H9 (cell line): ENCODE data around the gene GRK4. TPM values are rescaled to one million over a fixed set of nuclear protein-coding genes. Genes with fewer than 3 reads are reported as not detected.

Experiments used
- DNase-seq: peaks from one replicate; pipeline ENCODE4 v3.0.0-alpha.2; 2017
- H2AFZ ChIP-seq: one replicate; pipeline ENCODE4 v1.6.1; 2013; ENCODE audit warnings: mild to moderate bottlenecking, low read length, control low read depth, moderate library complexity
- H2AK5ac ChIP-seq: 2 replicates; pipeline ENCODE4 v1.6.1; 2013; ENCODE audit warnings: low read length, control low read depth, mixed read lengths; ENCODE audit not compliant: insufficient read length
- H2BK120ac ChIP-seq: one replicate; pipeline ENCODE4 v1.6.1; 2013; ENCODE audit warnings: low read depth, mild to moderate bottlenecking, low read length, control low read depth, inconsistent platforms; ENCODE audit not compliant: poor library complexity, severe bottlenecking
- H2BK12ac ChIP-seq: 2 replicates; pipeline ENCODE4 v1.6.1; 2013; ENCODE audit warnings: low read length, control low read depth, mixed read lengths, low read depth; ENCODE audit not compliant: insufficient read length
- H2BK15ac ChIP-seq: 2 replicates; pipeline ENCODE4 v1.6.1; 2013; ENCODE audit warnings: low read depth, low read length, control low read depth
- H2BK20ac ChIP-seq: one replicate; pipeline ENCODE4 v1.6.1; 2013; ENCODE audit warnings: low read depth, mild to moderate bottlenecking, low read length, control low read depth, inconsistent platforms; ENCODE audit not compliant: poor library complexity, severe bottlenecking
- H2BK5ac ChIP-seq: 2 replicates; pipeline ENCODE4 v1.6.1; 2013; ENCODE audit warnings: low read length, control low read depth, mixed read lengths; ENCODE audit not compliant: insufficient read length
- H3K14ac ChIP-seq: 2 replicates; pipeline ENCODE4 v1.6.1; 2013; ENCODE audit warnings: low read length, control low read depth; ENCODE audit not compliant: insufficient read depth
- H3K18ac ChIP-seq: 2 replicates; pipeline ENCODE4 v1.6.1; 2013; ENCODE audit warnings: low read depth, mild to moderate bottlenecking, mixed read lengths, low read length, control low read depth; ENCODE audit not compliant: insufficient read length
- H3K23ac ChIP-seq: 2 replicates; pipeline ENCODE4 v1.6.1; 2013; ENCODE audit warnings: low read length, control low read depth, mixed read lengths, low read depth; ENCODE audit not compliant: insufficient read length
- H3K23me2 ChIP-seq: 2 replicates; pipeline ENCODE4 v1.6.1; 2013; ENCODE audit warnings: low read depth, mild to moderate bottlenecking, mixed read lengths, low read length, control low read depth; ENCODE audit not compliant: insufficient read length, poor library complexity, severe bottlenecking
- H3K27ac ChIP-seq: 2 replicates; pipeline ENCODE4 v1.5.1; 2013; ENCODE audit warnings: low read length, control low read depth, mixed read lengths, low read depth; ENCODE audit not compliant: insufficient read length
- H3K27me3 ChIP-seq: 2 replicates; pipeline ENCODE4 v1.6.1; 2013; ENCODE audit warnings: low read length, control low read depth, inconsistent platforms; ENCODE audit not compliant: insufficient read depth
- H3K4ac ChIP-seq: 2 replicates; pipeline ENCODE4 v1.6.1; 2013; ENCODE audit warnings: low read depth, mild to moderate bottlenecking, control low read depth, inconsistent platforms, low read length, moderate library complexity
- H3K4me1 ChIP-seq: 2 replicates; pipeline ENCODE4 v1.6.1; 2013; ENCODE audit warnings: low read length, control low read depth, inconsistent platforms; ENCODE audit not compliant: insufficient read depth
- H3K4me2 ChIP-seq: 2 replicates; pipeline ENCODE4 v1.6.1; 2013; ENCODE audit warnings: low read length, control low read depth, mixed read lengths; ENCODE audit not compliant: insufficient read length, insufficient read depth
- H3K56ac ChIP-seq: 2 replicates; pipeline ENCODE4 v1.6.1; 2013; ENCODE audit warnings: low read depth, mild to moderate bottlenecking, mixed read lengths, low read length, control low read depth; ENCODE audit not compliant: insufficient read length
- H3K79me1 ChIP-seq: 2 replicates; pipeline ENCODE4 v1.6.1; 2013; ENCODE audit warnings: low read depth, mild to moderate bottlenecking, moderate library complexity, low read length, control low read depth, inconsistent platforms; ENCODE audit not compliant: insufficient read depth, poor library complexity, severe bottlenecking
- H3K79me2 ChIP-seq: 2 replicates; pipeline ENCODE4 v1.6.1; 2013; ENCODE audit warnings: low read length, control low read depth, inconsistent platforms; ENCODE audit not compliant: insufficient read depth
- H3K9ac ChIP-seq: 2 replicates; pipeline ENCODE4 v1.6.1; 2013; ENCODE audit warnings: low read length, control low read depth, mixed read lengths; ENCODE audit not compliant: insufficient read length; ENCODE audit errors: extremely low read depth
- H3K9me3 ChIP-seq: one replicate; pipeline ENCODE4 v1.6.1; 2013; ENCODE audit warnings: low read depth, low read length, inconsistent platforms; ENCODE audit not compliant: control insufficient read depth
- H3T11ph ChIP-seq: one replicate; pipeline ENCODE4 v1.6.1; 2013; ENCODE audit warnings: mild to moderate bottlenecking, low read length, control low read depth, inconsistent platforms
- H4K20me1 ChIP-seq: one replicate; pipeline ENCODE4 v1.6.1; 2013; ENCODE audit not compliant: control insufficient read depth, insufficient read length, insufficient read depth
- H4K5ac ChIP-seq: 2 replicates; pipeline ENCODE4 v1.6.1; 2013; ENCODE audit warnings: low read depth, mild to moderate bottlenecking, mixed read lengths, low read length, control low read depth; ENCODE audit not compliant: insufficient read length
- H4K8ac ChIP-seq: replicated peaks from 2 replicates; pipeline ENCODE4 v1.6.1; 2013; ENCODE audit warnings: low read length, control low read depth, mixed read lengths, low read depth; ENCODE audit not compliant: insufficient read length
- H4K91ac ChIP-seq: 2 replicates; pipeline ENCODE4 v1.6.1; 2013; ENCODE audit warnings: low read depth, mild to moderate bottlenecking, moderate library complexity, mixed read lengths, low read length, control low read depth; ENCODE audit not compliant: insufficient read length
- H3K27ac Mint-ChIP-seq, 3 experiments: 2 replicates in 2 of 3; 3 replicates in 1 of 3; pipeline ENCODE4 v1.8.0; 2020 to 2021; ENCODE audit warnings: mixed read lengths in 3 of 3, mild to moderate bottlenecking in 1 of 3, moderate library complexity in 1 of 3
- H3K27me3 Mint-ChIP-seq: 2 replicates; pipeline ENCODE4 v1.8.0; 2021; ENCODE audit warnings: low read depth, mild to moderate bottlenecking, moderate library complexity, mixed read lengths
- H3K36me3 Mint-ChIP-seq, 3 experiments: 2 replicates in 2 of 3; 3 replicates in 1 of 3; pipeline ENCODE4 v1.8.0; 2020 to 2021; ENCODE audit warnings: low read depth in 3 of 3, mixed read lengths in 3 of 3; ENCODE audit not compliant: insufficient read depth in 1 of 3
- H3K4me1 Mint-ChIP-seq, 2 experiments: 2 replicates each; pipeline ENCODE4 v1.8.0; 2020; ENCODE audit warnings: mixed read lengths in 2 of 2
- H3K4me3 Mint-ChIP-seq, 2 experiments: 2 replicates in 1 of 2; 3 replicates in 1 of 2; pipeline ENCODE4 v1.8.0; 2020 to 2021; ENCODE audit warnings: mild to moderate bottlenecking in 2 of 2, mixed read lengths in 2 of 2, moderate library complexity in 1 of 2
- H3K9me3 Mint-ChIP-seq, 2 experiments: 2 replicates in 1 of 2; 3 replicates in 1 of 2; pipeline ENCODE4 v1.8.0; 2020; ENCODE audit warnings: mild to moderate bottlenecking in 2 of 2, mixed read lengths in 2 of 2, moderate library complexity in 1 of 2
- CTCF ChIP-seq: fragments of 200-600 bp; sonication (generic); conservative IDR thresholded peaks from 3 replicates; pipeline ENCODE4 v1.8.0; 2021; ENCODE audit warnings: antibody characterized with exemption, mild to moderate bottlenecking
- WGBS: extraction: QIAGEN DNeasy Blood & Tissue Kit; methylation state at CpG from one replicate; pipeline ENCODE4 v1.1.7; 2013; ENCODE audit warnings: missing lambda C conversion rate, low lambda C conversion rate, mixed read lengths; ENCODE audit not compliant: insufficient read length; ENCODE audit errors: extremely low coverage; 5-methylcytosine and 5-hydroxymethylcytosine counted together
- total RNA-seq: library from RNA; stranded (reverse); gene quantifications from 2 replicates; pipeline ENCODE4 v1.2.1, GENCODE V29; 2021

Gene GRK4
- total RNA-seq, 1 experiment from 2014 or later, result 4.8 TPM

- Histone ChIP-seq H4K8ac (no peak overlapping the region), H4K5ac (no peak overlapping the region), H3K23me2 (no peaks in the 10 kb centered on the region), H3K27me3 (no peaks in the 10 kb centered on the region), H3K56ac (no peak overlapping the region), H3K9me3 (peaks cover 7% of the 10 kb centered on the region), H3K9ac (no peak overlapping the region), H4K91ac (no peak overlapping the region), H3K4me1 (no peaks in the 10 kb centered on the region), H3K14ac (no peak overlapping the region), H3K27ac (no peak overlapping the region), H2BK5ac (no peak overlapping the region), H3K79me1 (no peaks in the 10 kb centered on the region), H3K4ac (no peak overlapping the region), H3K4me2 (no peak overlapping the region), H2BK20ac (no peak overlapping the region), H3T11ph (no peak overlapping the region), H3K23ac (no peak overlapping the region), H2AK5ac (no peak overlapping the region), H3K18ac (no peak overlapping the region), H4K20me1 (no peaks in the 10 kb centered on the region), H2BK120ac (no peak overlapping the region), H2BK12ac (no peak overlapping the region), H2BK15ac (no peak overlapping the region), H2AFZ (no peak overlapping the region), H3K79me2 (no peaks in the 10 kb centered on the region)
- H3K36me3 Mint-ChIP-seq, result peaks cover 3 to 21% (median 6%) of the 10 kb centered on the region in 3 experiments
- peaks cover 3 to 10% of the 10 kb centered on the region in 2 experiments; a peak in 3 of 4 replicates for H3K4me1 Mint-ChIP-seq
- H3K4me3 Mint-ChIP-seq, result no peak overlapping the region
- TF ChIP-seq CTCF, result no peak
- H3K9me3 Mint-ChIP-seq, result peaks cover 45 to 46% of the 10 kb centered on the region in 2 experiments
- no peak overlapping the region for H3K27ac Mint-ChIP-seq
- DNase-seq, result no peak
- H3K27me3 Mint-ChIP-seq, result peaks cover 4% of the 10 kb centered on the region; the same call in 1 of the 2 replicates
- WGBS, result no CpG with 5 or more reads among the region's 2 CpGs
Measured at GRCh38 chr4:3054169-3054759, 90.9 kb downstream of the GRK4 start.
